ENCODE data around the gene ARSB. TPM values are rescaled to one million over a fixed set of nuclear protein-coding genes. Genes with fewer than 3 reads are reported as not detected.

ARSB gene
- total and polyA plus RNA-seq, 9 of the 15 experiments (the other 6 are each of a cell fraction or from before 2014, with no cell fraction given) = 0.52 to 4.6 (median 2.4) TPM

DNA sequence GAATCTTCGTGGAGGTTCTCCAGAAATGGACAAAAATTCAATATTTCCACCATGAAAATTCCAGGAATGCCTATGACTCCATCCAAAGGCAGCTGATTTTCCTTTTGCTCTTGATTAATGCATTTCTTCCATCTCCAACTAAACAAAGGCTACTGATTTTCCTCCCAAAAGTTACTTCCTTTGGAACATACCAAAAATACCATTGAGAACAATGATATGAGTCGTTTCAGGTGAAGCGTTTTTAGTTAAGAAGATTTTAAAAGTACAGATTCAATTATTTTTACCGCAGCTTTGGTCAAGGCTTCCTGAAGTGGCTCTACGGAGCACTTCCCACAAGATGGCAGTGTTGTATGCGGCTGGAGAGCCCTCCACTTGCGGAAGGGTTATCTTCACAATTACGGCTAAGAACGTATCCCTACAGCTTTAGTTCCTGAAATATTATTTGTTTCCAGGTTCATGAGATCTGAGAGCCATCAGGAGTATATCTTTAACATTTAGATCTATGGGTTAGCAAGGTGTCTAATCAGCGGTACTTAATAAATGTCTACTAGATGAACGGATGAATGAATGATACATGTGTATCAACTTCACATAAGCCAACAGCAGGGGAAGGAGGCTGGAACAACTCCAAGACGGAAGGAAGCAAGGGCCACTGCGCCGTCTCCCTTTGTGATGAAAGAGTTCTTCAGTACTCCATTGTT lies 35.9 kb upstream of the ARSB start:
- no peaks in the 10 kb centered on the region for H4K20me1 ChIP-seq (replicated peaks; ENCODE audit: control insufficient read depth, insufficient read depth, low read length)
- H3K9me3 ChIP-seq (replicated peaks; ENCODE audit: control insufficient read depth, insufficient read depth, low read depth, low read length) = no peaks in the 10 kb centered on the region
- ATAC-seq (peak; percentile 91), DNase-seq (ENCODE audit: extremely low read depth in 1 of 4, low spot score in 3 of 4) (peak; percentile 18 to 61 (median 40)), FAIRE-seq (peak; percentile 86)
- POLR2A ChIA-PET = interaction anchor here (0.7 to 1.3 kb wide), 4 partner anchors 9 to 112 kb away, joined by 3 to 10 read pairs (median 3); no protein-coding TSS in a partner anchor
- H3K9me1 ChIP-seq (ENCODE audit: control insufficient read depth, insufficient read depth, low read length) = no peaks in the 10 kb centered on the region
- H3K9ac ChIP-seq (ENCODE audit: insufficient read depth in 1 of 2, low read depth in 2 of 2, low read length in 2 of 2) = no peak overlapping the region
- no peaks in the 10 kb centered on the region for H3K36me3 ChIP-seq (ENCODE audit: control insufficient read depth, insufficient read depth, low read length)
- 17% methylated on average over 14 of the region's 14 CpGs for WGBS (ENCODE audit: insufficient coverage, low coverage, missing lambda C conversion rate)
- no TSS peak for BruUV-seq (replicated peaks)
- no peaks in the 10 kb centered on the region for H3K79me2 ChIP-seq (ENCODE audit: control insufficient read depth, insufficient read depth, low read length)
- H3K27me3 ChIP-seq (ENCODE audit: control insufficient read depth in 2 of 2, insufficient read depth in 2 of 2, low read length in 2 of 2) = no peaks in the 10 kb centered on the region; a peak in 2 of 5 replicates
- no peak overlapping the region for H3K27ac ChIP-seq (ENCODE audit: extremely low read depth, low read depth, low read length)
- no peaks in the 10 kb centered on the region; a peak in 1 of 5 replicates for H3K4me1 ChIP-seq (replicated peaks in 1 of 2; ENCODE audit: control insufficient read depth in 2 of 2, insufficient read depth in 2 of 2, low read length in 2 of 2)
- intact Hi-C loops (cut with micrococcal nuclease) = loop anchor here (1.0 to 10.0 kb wide), 2 partner anchors 121 to 834 kb away; no protein-coding TSS in a partner anchor
- CTCF ChIA-PET (ENCODE audit: low intra/inter-chr PET ratio) = interaction anchor here (0.5 to 2.8 kb wide), 7 partner anchors 89 to 1063 kb away, joined by 3 to 32 read pairs (median 5); no protein-coding TSS in a partner anchor
- no peak overlapping the region for H3K4me2 ChIP-seq (ENCODE audit: insufficient read depth, low read length)
- in situ Hi-C loops (cut with MboI) = loop anchor here (10.0 to 25.0 kb wide), 2 partner anchors 454 to 1291 kb away; partner anchors contain the start of gene SPZ1
- peak overlapping the region; percentile 18; the same call in 1 of the 2 replicates for H2AFZ ChIP-seq (ENCODE audit: low read depth, low read length)
- no peak overlapping the region for H3K4me3 ChIP-seq
- no peak for TF ChIP-seq BRF1 (IDR thresholded peaks at IDR 0.05; ENCODE audit: borderline replicate concordance, extremely low read depth, insufficient read length)
- TF ChIP-seq, protein P1, sequence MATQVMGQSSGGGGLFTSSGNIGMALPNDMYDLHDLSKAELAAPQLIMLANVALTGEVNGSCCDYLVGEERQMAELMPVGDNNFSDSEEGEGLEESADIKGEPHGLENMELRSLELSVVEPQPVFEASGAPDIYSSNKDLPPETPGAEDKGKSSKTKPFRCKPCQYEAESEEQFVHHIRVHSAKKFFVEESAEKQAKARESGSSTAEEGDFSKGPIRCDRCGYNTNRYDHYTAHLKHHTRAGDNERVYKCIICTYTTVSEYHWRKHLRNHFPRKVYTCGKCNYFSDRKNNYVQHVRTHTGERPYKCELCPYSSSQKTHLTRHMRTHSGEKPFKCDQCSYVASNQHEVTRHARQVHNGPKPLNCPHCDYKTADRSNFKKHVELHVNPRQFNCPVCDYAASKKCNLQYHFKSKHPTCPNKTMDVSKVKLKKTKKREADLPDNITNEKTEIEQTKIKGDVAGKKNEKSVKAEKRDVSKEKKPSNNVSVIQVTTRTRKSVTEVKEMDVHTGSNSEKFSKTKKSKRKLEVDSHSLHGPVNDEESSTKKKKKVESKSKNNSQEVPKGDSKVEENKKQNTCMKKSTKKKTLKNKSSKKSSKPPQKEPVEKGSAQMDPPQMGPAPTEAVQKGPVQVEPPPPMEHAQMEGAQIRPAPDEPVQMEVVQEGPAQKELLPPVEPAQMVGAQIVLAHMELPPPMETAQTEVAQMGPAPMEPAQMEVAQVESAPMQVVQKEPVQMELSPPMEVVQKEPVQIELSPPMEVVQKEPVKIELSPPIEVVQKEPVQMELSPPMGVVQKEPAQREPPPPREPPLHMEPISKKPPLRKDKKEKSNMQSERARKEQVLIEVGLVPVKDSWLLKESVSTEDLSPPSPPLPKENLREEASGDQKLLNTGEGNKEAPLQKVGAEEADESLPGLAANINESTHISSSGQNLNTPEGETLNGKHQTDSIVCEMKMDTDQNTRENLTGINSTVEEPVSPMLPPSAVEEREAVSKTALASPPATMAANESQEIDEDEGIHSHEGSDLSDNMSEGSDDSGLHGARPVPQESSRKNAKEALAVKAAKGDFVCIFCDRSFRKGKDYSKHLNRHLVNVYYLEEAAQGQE (IDR thresholded peaks at IDR 0.05; ENCODE audit: borderline replicate concordance) = peak; percentile 67; the same call in 1 of the 2 replicates
- TF ChIP-seq, protein P1 (CRISPR knock-in tag; IDR thresholded peaks at IDR 0.05; ENCODE audit: low read depth) = no peak
- TF ChIP-seq, protein P2, sequence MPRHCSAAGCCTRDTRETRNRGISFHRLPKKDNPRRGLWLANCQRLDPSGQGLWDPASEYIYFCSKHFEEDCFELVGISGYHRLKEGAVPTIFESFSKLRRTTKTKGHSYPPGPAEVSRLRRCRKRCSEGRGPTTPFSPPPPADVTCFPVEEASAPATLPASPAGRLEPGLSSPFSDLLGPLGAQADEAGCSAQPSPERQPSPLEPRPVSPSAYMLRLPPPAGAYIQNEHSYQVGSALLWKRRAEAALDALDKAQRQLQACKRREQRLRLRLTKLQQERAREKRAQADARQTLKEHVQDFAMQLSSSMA (CRISPR knock-in tag; IDR thresholded peaks at IDR 0.05) = no peak
- peak; percentile 81; the same call in 1 of the 2 replicates for TF ChIP-seq ZNF24 (IDR thresholded peaks at IDR 0.05)
- no peak for TF ChIP-seq ATF7 (IDR thresholded peaks at IDR 0.05)
- no peak for TF ChIP-seq CBFB (CRISPR knock-in tag; IDR thresholded peaks at IDR 0.05)
- no peak for TF ChIP-seq ZNF583 (CRISPR knock-in tag; IDR thresholded peaks at IDR 0.05)
- TF ChIP-seq, protein P3, sequence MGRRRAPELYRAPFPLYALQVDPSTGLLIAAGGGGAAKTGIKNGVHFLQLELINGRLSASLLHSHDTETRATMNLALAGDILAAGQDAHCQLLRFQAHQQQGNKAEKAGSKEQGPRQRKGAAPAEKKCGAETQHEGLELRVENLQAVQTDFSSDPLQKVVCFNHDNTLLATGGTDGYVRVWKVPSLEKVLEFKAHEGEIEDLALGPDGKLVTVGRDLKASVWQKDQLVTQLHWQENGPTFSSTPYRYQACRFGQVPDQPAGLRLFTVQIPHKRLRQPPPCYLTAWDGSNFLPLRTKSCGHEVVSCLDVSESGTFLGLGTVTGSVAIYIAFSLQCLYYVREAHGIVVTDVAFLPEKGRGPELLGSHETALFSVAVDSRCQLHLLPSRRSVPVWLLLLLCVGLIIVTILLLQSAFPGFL (CRISPR knock-in tag; IDR thresholded peaks at IDR 0.05) = no peak
- TF ChIP-seq SMC3 (conservative IDR thresholded peaks at IDR 0.05; ENCODE audit: insufficient read depth, low read depth, low read length) = peak; percentile 70

Data from K562 (cell line).